A549 treated with RU486 at 1 μM for 4 hours (cell line): ENCODE measurements around the gene COX6A2. TPM values are rescaled to one million over a fixed set of nuclear protein-coding genes. Genes with fewer than 3 reads are reported as not detected.

ENCODE experiments used
- total RNA-seq: library from RNA; stranded (reverse); fragments of 200-300 nt; extraction: Qiagen RNA extraction; gene quantifications from 5 replicates; pipeline ENCODE4 v1.2.3, GENCODE V29; 2022; ENCODE audit warnings: low read depth

The COX6A2 gene
- not detected in 5 replicates for total RNA-seq

DNA sequence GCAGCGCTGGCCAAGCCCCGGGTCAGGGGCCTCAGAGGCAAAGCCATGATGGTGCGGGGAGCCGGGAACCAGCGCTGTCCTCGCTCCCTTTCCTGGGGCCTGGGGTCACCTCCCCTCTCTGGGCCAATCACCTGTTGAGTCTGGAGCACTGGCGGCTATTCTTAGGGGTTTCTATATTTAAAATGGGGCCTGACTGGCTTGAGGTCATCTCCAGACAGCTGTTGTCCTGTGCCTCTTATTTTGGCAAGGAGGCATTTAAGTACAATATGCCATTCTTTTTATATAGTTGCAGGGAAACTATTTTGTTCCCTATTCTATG is at the start of gene COX6A2:
TSS of gene COX6A2 (minus strand) at position 82 of the 319 bp plus-strand sequence. CDS start at position 47, 35 bp downstream.

DNA sequence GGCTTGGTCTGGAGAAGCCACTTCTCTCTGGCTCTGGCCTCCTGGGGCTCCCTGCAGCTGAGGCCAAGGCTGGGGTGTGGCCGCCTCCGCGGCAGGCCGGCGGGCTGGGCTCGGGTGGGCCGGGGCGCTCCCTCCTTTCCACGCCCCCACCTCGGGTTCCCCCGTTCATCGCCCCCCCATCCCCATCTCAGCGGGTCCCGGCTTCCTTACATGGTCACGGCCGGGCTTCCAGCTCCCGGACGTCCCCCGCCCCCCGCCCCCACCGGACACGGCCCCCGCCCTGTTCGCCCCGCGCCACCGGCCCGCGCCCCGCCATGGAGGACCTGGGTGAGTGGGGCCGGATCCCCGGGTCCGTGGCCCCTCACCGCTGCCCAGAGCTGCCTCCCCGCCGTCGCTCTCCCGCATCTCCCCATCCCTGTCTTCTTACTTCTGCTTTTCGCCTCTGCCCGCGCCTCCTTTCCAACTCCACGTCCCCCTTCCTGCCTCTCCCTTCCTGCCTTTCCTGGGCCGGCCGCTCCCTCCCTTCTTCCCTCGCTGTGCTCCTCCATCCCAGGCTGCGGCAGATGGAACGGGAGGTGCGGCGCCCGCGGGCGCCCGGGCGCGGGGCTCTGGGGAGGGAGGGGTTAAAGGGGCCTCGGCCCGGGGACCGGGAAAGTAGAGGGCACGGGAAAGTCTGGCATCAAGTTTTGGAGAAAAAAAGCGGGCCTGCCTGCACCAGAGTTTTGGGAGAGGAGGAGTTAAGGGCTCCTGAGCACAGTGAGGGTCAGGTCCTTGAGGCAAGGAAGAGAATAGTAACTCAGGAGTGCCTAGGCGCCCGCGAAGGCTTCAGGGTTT is 43.9 kb upstream of the COX6A2 start, which contains the start of gene TGFB1I1:
TSS of gene TGFB1I1 (plus strand) at position 278 of the 834 bp plus-strand sequence. CDS start at position 315, 37 bp downstream.

DNA sequence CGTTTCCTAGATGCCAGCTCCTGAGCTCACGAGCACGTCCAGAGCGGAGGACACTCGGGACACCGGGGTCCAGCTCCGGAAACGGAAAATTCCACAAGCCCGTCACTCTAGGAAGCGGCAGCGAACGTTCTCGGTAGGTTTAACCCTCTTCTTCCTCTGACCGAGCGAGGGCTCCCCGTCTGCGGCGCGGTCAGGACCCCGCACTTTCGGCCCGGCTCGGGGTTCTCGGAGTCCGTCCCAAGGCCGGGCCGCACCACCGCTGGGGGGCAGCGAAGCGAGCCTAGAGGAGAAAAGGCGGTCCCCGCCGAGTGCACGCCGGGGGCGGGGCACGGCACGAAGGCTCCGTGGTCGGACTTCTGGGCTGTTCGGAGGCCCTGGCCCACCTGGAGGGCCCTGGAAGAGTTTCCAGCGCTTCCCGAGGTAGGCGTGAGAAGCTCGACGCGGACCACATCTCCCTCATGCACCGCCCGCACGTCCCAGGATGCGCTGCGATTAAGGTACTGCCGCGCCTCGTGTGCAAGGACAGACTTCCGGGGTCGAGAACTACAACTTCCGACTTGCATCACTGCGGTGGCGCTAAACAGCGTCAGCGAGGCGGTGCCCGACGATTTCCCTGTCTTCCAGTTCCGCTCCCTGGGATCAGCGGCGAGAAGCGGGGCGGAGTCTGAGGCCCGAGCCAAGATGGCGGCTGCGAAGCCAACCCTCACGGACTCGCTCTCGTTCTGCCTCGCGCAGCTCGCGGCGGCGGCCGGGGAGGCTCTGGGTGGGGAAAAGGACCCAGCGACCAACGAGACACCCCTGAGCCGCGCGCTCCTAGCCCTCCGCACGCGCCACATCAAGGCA is 30.9 kb upstream of the COX6A2 start, which contains the start of gene ARMC5:
TSS of gene ARMC5 (plus strand) at position 658 of the 843 bp plus-strand sequence. CDS start at position 682, 24 bp downstream.

DNA sequence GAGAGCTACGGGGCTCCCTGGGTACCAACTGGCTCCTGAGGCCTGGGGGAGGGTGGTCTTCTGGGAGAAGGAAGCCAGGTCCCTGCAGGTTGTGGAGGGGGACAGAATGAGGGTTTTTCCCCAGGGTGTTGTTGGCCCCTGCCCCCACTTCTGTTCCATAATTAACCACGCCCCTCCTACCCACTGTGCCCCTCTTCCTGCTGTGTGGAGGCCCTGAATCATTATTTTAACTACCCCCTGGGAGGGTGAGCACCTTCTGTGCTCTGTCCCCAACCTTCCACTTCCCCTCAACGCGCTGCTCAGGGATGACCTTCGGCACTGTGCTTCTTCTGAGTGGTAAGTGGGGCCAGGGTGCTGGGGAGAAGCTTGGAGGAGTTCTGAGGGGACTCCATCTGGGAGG is 35.1 kb downstream of the COX6A2 start, which contains the start of gene ITGAD:
TSS of gene ITGAD (plus strand) at position 280 of the 400 bp plus-strand sequence. CDS start at position 306, 26 bp downstream.

Other genes starting within 250 kb of the COX6A2 start
- 501 to 589 TPM (median 572 TPM) in 5 replicates for gene FUS, start 248.2 kb downstream of the COX6A2 start, total RNA-seq
- gene PYCARD, start 225.6 kb downstream of the COX6A2 start, total RNA-seq = 27.9 to 44.1 TPM (median 37.7 TPM) in 5 replicates
- 0.02 to 0.14 TPM (median 0.05 TPM) in 5 replicates for gene TRIM72, start 214.2 kb downstream of the COX6A2 start, total RNA-seq
- not detected in 5 replicates for gene PYDC1, start 211.2 kb downstream of the COX6A2 start, total RNA-seq
- gene ITGAM, start 168.4 kb downstream of the COX6A2 start, total RNA-seq = 1.9 to 2.9 TPM (median 2.1 TPM) in 5 replicates
- 1.1 to 1.6 TPM (median 1.2 TPM) in 5 replicates for gene ITGAX, start 73.2 kb downstream of the COX6A2 start, total RNA-seq
- gene ITGAD, start 35.0 kb downstream of the COX6A2 start, total RNA-seq = not detected in 5 replicates
- gene ZNF843, start 14.4 kb upstream of the COX6A2 start, total RNA-seq = 0.06 to 0.15 TPM (median 0.08 TPM) in 4 of 5 replicates, not detected in the other
- 6.0 to 12.7 TPM (median 11.2 TPM) in 5 replicates for gene ARMC5, start 31.1 kb upstream of the COX6A2 start, total RNA-seq
- 36.6 to 57.9 TPM (median 44.1 TPM) in 5 replicates for gene TGFB1I1, start 43.8 kb upstream of the COX6A2 start, total RNA-seq
- 0.13 to 0.29 TPM in 2 of 5 replicates, not detected in the others for gene SLC5A2, start 54.8 kb upstream of the COX6A2 start, total RNA-seq
- gene RUSF1, start 80.0 kb upstream of the COX6A2 start, total RNA-seq = 37.6 to 55.0 TPM (median 50.6 TPM) in 5 replicates
- gene AHSP, start 99.5 kb upstream of the COX6A2 start, total RNA-seq = not detected in 5 replicates